ENCODE results near the gene PDZD4. TPM values are rescaled to one million over a fixed set of nuclear protein-coding genes. Genes with fewer than 3 reads are reported as not detected.

Gene PDZD4
- total and polyA plus RNA-seq, 2 of the 4 experiments (the other 2 are of a cell fraction) = under 0.01 to 0.38 TPM

DNA sequence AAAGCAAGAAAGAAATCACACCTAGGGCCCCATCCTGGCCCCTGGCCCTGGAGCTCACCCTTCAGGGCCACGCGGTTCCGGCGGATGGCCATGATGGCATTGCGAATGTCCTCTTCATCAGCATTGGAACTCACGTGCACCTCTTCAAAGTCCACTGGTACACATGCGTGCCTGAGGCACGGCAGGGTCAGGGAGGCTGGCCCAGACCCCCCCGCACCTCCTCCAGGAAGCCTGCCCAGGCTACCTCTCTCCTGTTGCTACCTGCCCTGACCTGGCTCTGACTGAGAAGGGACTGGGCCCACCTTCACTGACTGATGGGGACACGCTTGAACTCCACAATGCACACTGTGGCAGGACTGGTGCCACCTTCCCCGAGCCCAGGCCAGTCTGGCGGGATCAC lies 40.7 kb downstream of the PDZD4 start:
- H2BK20ac ChIP-seq (ENCODE audit: low read depth, low read length) = no peak overlapping the region
- H3K14ac ChIP-seq (replicated peaks; ENCODE audit: low read depth, low read length) = no peak overlapping the region
- H4K20me1 ChIP-seq (ENCODE audit: insufficient read depth, low read length) = 0 out of 2 replicates have a peak, but pooled peaks cover 6% of the 10 kb centered on the region
- no peaks in the 10 kb centered on the region; the same call in 1 of the 2 replicates for H3K9me3 ChIP-seq (ENCODE audit: control insufficient read depth, insufficient read depth, low read length)
- no peak overlapping the region for H2AFZ ChIP-seq (replicated peaks; ENCODE audit: low read length, poor library complexity)
- H3K23ac ChIP-seq (ENCODE audit: low read depth, low read length) = no peak overlapping the region
- WGBS, 2 experiments (ENCODE audit: extremely low coverage in 2 of 2, insufficient read length in 1 of 2) = 100% methylated on average over 4 of the region's 12 CpGs; no CpG with 5 or more reads in 1 of the 2 experiments
- H2AK5ac ChIP-seq (ENCODE audit: low read depth, low read length) = no peak overlapping the region
- H2BK5ac ChIP-seq (ENCODE audit: low read depth, low read length, poor library complexity, severe bottlenecking) = no peak overlapping the region
- H4K8ac ChIP-seq (ENCODE audit: low read depth in 2 of 2, low read length in 2 of 2) = no peak overlapping the region
- no peak overlapping the region for H3K9ac ChIP-seq (ENCODE audit: low read depth, low read length)
- in situ Hi-C loops (cut with MboI; ENCODE audit: low sequenced_read_pairs) = no loop called here
- no peak overlapping the region for H3K56ac ChIP-seq (ENCODE audit: extremely low read depth, insufficient read depth, low read length)
- no peak overlapping the region for H3K27ac ChIP-seq (ENCODE audit: insufficient read depth, low read length)
- ChIA-PET CTCF (no interaction called here), POLR2A (ENCODE audit: unreplicated experiment) (no interaction called here)
- peaks cover 4 to 31% of the 10 kb centered on the region in 2 experiments for H3K79me1 ChIP-seq (ENCODE audit: low read depth in 1 of 2, low read length in 2 of 2)
- H3K4me3 ChIP-seq (ENCODE audit: insufficient read depth, low read depth, low read length) = no peak overlapping the region
- H3K4ac ChIP-seq (ENCODE audit: low read depth, low read length) = no peak overlapping the region
- H4K91ac ChIP-seq (ENCODE audit: insufficient read depth, low read depth, low read length) = no peak overlapping the region
- DNase-seq (no peak), ATAC-seq (ENCODE audit: low read depth) (no peak)
- no peak for TF ChIP-seq SMC3 (IDR thresholded peaks at IDR 0.05; ENCODE audit: low read depth, low read length)
- TF ChIP-seq, protein P1, sequence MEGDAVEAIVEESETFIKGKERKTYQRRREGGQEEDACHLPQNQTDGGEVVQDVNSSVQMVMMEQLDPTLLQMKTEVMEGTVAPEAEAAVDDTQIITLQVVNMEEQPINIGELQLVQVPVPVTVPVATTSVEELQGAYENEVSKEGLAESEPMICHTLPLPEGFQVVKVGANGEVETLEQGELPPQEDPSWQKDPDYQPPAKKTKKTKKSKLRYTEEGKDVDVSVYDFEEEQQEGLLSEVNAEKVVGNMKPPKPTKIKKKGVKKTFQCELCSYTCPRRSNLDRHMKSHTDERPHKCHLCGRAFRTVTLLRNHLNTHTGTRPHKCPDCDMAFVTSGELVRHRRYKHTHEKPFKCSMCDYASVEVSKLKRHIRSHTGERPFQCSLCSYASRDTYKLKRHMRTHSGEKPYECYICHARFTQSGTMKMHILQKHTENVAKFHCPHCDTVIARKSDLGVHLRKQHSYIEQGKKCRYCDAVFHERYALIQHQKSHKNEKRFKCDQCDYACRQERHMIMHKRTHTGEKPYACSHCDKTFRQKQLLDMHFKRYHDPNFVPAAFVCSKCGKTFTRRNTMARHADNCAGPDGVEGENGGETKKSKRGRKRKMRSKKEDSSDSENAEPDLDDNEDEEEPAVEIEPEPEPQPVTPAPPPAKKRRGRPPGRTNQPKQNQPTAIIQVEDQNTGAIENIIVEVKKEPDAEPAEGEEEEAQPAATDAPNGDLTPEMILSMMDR (conservative IDR thresholded peaks at IDR 0.05; ENCODE audit: low read depth, low read length) = no peak
- TF ChIP-seq POLR2A (IDR thresholded peaks at IDR 0.05; ENCODE audit: low read depth, low read length) = no peak
- peaks cover 6% of the 10 kb centered on the region; the same call in 1 of the 2 replicates for H3K9me1 ChIP-seq (ENCODE audit: insufficient read depth, low read length)
- dilution Hi-C loops (cut with HindIII; ENCODE audit: low sequenced_read_pairs, unreplicated experiment) = no loop called here
- H3K4me1 ChIP-seq (ENCODE audit: control insufficient read depth, insufficient read depth, low read length) = peaks cover 2% of the 10 kb centered on the region; the same call in 1 of the 2 replicates
- no peaks in the 10 kb centered on the region for H3K27me3 ChIP-seq (ENCODE audit: control insufficient read depth, insufficient read depth, low read length)
- intact Hi-C loops (cut with micrococcal nuclease) = loop anchor here (5.0 kb wide), 1 partner anchor 138 kb away; the partner anchor contains the start of gene ARHGAP4
- no peak overlapping the region for H3K18ac ChIP-seq (ENCODE audit: low read depth, low read length)
- no peak overlapping the region for H2BK120ac ChIP-seq (ENCODE audit: low read depth, low read length)
- no TSS peak for BruUV-seq (replicated peaks)
- no peak overlapping the region for H2BK15ac ChIP-seq (ENCODE audit: low read depth, low read length)
- no peak overlapping the region for H4K5ac ChIP-seq (ENCODE audit: low read depth, low read length)
- H3K36me3 ChIP-seq (ENCODE audit: control insufficient read depth, insufficient read depth, low read length) = peaks cover 18% of the 10 kb centered on the region; the same call in 1 of the 2 replicates
- no peak overlapping the region for H3K4me2 ChIP-seq (ENCODE audit: low read depth, low read length)
- H2AK9ac ChIP-seq (replicated peaks; ENCODE audit: low read depth, low read length, poor library complexity) = no peak overlapping the region

Data from IMR-90 (cell line).